DMS114 treated with DMSO at 0.1 percent for 48 hours (cell line): ENCODE data around the gene PLA2G4D.

ENCODE experiments used
- DNase-seq: peaks from one replicate; lab custom pipeline; 2025; ENCODE audit not compliant: unreplicated experiment; lab: John Stamatoyannopoulos, UW

PLA2G4D gene

DNA sequence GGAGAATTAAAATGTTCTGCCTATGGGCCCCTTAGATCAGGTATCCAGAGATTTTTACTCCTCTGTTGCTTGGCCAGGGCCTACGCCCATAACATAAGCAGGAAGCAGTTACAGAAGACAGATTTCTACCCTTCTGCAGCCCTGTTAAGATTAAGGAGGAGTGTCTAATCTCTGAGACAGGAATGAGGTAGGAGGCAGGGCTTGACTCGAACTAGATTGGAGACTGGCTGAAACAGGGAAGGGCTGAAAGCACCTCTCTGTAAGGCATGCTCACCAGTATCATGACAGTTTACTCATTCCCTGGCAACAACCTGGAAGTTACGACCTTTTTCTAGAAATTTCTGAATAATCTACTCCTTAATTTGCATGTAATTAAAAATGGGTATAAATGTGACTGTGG lies 16.7 kb downstream of the PLA2G4D start:
- DNase-seq: no peak

DNA sequence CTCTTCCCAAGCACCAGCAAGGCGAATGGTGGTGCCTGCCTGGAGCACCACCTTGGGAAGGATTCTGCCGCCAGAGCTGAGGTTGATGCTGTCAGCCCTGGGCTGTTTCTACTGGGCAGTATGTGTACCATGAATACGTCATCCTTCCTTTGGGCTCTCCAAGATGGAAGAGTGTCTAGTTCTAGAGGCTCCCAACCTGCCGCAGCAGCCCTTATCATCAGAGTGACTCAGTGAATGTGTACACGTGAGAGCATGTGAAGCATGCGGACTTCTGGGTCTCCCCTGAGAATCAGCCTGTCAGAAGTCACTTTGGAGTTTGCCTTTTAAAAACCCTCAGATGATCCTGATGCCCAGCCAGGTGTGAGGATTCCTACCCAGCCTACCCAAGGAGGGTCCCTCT lies 20.9 kb downstream of the PLA2G4D start:
- no peak for DNase-seq

GRCh38 chr15:42072141-42072685 lies 22.1 kb downstream of the PLA2G4D start:
- no peak for DNase-seq

DNA sequence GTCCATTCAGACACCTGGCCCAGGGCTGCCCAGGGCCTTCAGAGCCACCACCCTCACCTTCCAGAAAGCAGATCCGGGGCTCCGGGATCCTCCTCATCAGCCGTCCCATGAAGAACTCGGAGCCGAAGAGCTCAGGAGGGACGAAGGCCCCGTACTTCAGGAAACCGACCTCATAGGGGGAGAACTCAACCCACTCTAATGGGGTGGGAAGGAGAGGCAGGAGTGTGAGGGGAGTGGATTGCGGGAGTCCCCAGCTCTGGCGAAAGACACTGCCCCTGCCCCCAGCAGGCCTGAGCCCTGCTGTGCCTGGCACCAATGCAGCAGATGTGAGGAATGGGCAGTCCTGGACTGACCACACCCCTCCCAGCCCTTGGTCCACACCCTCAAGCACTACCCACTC lies 22.6 kb downstream of the PLA2G4D start:
- DNase-seq: no peak

DNA sequence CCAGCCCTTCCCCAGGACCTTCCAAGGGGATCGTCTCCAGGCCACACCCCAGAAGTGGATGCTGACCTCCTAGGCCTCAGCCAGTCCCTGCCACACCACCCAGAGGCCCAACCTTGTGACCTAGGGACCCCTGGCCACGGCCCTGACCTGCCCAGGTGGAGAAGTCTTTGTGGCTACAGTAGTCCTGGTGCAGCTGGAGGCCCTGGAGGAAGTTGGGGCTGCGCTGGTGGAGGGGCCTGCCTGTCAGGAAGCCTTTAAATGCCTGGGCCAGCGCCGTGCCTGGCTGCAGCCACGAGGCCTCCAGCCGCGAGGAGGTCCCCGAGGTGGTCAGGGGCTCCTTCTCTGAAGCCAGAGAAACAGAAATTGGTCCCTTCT lies 23.4 kb downstream of the PLA2G4D start:
- DNase-seq: no peak

- DNase-seq: no peak
Observed at GRCh38 chr15:42070279-42070975, 23.9 kb downstream of the PLA2G4D start.

- no peak for DNase-seq
Observed at GRCh38 chr15:42069496-42070278, 24.7 kb downstream of the PLA2G4D start.

DNA sequence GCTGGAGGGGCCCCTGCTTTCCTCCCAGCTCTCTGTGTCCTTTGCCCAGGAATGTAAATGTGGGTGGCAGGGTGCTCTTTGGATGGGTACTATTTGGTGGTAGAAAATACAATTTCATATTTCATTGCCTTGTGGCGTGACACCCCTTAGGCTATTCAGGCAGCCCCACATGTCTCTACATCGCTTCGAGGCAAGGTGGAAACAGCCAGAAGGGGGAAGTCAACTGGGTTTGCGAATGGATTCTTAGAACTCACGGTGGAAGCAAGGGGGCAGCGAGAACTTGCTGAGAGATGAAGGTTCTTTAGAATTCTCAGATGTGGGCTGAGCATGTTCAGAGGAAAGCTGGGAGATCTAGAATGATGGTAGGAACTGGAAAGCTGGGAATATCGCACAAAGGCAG lies 25.3 kb downstream of the PLA2G4D start:
- no peak for DNase-seq

DNA sequence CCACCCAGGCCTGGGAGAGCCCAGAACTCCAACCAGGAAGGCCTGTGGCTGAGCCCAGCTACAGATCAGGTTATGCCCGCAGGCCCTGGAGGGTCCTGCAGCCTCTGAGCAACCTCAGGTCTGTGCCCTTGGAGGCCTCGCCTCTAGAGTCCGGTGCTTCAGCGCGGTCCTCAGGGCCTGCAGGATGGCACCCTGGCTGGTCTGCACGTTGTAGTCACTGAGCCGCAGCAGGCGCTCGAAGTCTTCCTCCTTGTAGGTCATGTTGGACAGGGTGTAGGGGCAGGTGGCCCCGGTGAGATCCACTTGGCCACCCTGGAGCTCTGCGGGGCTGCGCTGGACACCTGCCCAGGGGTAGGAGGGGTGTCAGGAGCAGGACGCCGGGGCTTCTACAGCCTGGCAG lies 25.8 kb downstream of the PLA2G4D start:
- no peak for DNase-seq

- no peak for DNase-seq
Observed at GRCh38 chr15:42066764-42067415, 27.5 kb downstream of the PLA2G4D start.

- no peak for DNase-seq
Observed at GRCh38 chr15:42065468-42065867, 28.9 kb downstream of the PLA2G4D start.

- no peak for DNase-seq
Observed at GRCh38 chr15:42065033-42065432, 29.3 kb downstream of the PLA2G4D start.

GRCh38 chr15:42064271-42064670 lies 30.1 kb downstream of the PLA2G4D start:
- DNase-seq: no peak

- DNase-seq: no peak
Observed at GRCh38 chr15:42063122-42063848, 31.1 kb downstream of the PLA2G4D start.

GRCh38 chr15:42062284-42062806 lies 32.0 kb downstream of the PLA2G4D start:
- no peak for DNase-seq

DNA sequence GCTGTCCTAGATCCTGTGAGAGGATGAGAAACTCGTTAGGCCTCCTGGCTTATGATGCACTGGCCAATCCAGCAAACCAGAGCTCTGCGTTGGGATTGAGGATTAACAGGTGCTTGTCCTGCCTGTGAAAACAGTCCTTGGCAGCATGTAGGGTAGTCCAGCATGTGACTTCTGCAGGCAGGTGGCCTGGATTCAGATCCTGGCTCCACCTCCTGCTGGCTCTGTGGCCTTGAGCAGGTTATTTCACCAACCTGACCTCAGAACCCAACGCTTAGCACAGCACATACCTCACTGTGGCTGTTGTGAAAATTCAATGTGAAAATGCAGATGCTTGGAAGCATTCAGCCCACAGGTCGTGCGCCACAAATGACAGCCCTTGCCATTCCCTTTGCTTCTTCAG lies 33.6 kb downstream of the PLA2G4D start:
- DNase-seq: no peak

DNA sequence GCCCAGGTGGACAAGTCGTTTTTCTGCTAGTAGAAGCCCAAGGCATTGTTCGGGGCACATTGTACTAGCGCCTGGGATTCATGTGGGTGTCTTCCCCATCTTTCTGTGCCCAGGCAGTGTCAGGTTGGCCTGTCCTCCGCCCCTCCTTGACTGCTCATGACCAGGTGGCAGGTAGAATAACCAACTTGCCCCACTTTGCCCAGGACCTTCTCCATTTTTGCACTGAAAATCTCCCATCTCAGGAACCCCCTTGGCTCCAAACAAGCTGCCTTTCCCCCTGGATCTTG lies 33.9 kb downstream of the PLA2G4D start:
- DNase-seq: no peak

- peak; percentile 18 for DNase-seq
Observed at GRCh38 chr15:42059661-42060476, 34.5 kb downstream of the PLA2G4D start.

- DNase-seq: no peak
Observed at GRCh38 chr15:42058791-42059190, 35.6 kb downstream of the PLA2G4D start.
